GM19324 (cell line): ENCODE data around the gene CAPN11.
"Not testable (repeated sequence)": the region's sequence is repeated elsewhere in the genome, so short reads cannot be mapped to it uniquely, and the experiment has no call there.

Experiments
- ATAC-seq: cut with Tn5 transposase; IDR thresholded peaks from one replicate; pipeline ENCODE4 v1.9.1; 2021; ENCODE audit warnings: mild to moderate bottlenecking, moderate library complexity; ENCODE audit not compliant: unreplicated experiment, low FRiP score

Gene CAPN11

GRCh38 chr6:44179072-44179536, 20.5 kb downstream of the CAPN11 start:
- ATAC-seq = no peak

- ATAC-seq = no peak
Observed at GRCh38 chr6:44179648-44180047, 21.0 kb downstream of the CAPN11 start.

- no peak for ATAC-seq
Observed at GRCh38 chr6:44180406-44180805, 21.8 kb downstream of the CAPN11 start.

GRCh38 chr6:44180886-44181285, 22.3 kb downstream of the CAPN11 start:
- no peak for ATAC-seq

- ATAC-seq = not testable (repeated sequence)
Observed at GRCh38 chr6:44181784-44182183, 23.2 kb downstream of the CAPN11 start.

GRCh38 chr6:44182911-44183390, 24.3 kb downstream of the CAPN11 start:
- ATAC-seq = no peak

GRCh38 chr6:44183783-44184182, 25.2 kb downstream of the CAPN11 start:
- ATAC-seq = no peak

GRCh38 chr6:44185356-44185755, 26.7 kb downstream of the CAPN11 start:
- not testable (repeated sequence) for ATAC-seq

- ATAC-seq = no peak
Observed at GRCh38 chr6:44185953-44186634, 27.5 kb downstream of the CAPN11 start.

GRCh38 chr6:44186635-44187025, 28.0 kb downstream of the CAPN11 start:
- no peak for ATAC-seq

- ATAC-seq = no peak
Observed at GRCh38 chr6:44188819-44189218, 30.2 kb downstream of the CAPN11 start.

- ATAC-seq = no peak
Observed at GRCh38 chr6:44189257-44189656, 30.6 kb downstream of the CAPN11 start.

GRCh38 chr6:44190715-44191114, 32.1 kb downstream of the CAPN11 start:
- ATAC-seq = no peak

- no peak for ATAC-seq
Observed at GRCh38 chr6:44192428-44193041, 33.9 kb downstream of the CAPN11 start.

- ATAC-seq = no peak
Observed at GRCh38 chr6:44193307-44193910, 34.8 kb downstream of the CAPN11 start.

GRCh38 chr6:44194326-44194725, 35.7 kb downstream of the CAPN11 start:
- no peak for ATAC-seq

- ATAC-seq = not testable (repeated sequence)
Observed at GRCh38 chr6:44196351-44196750, 37.7 kb downstream of the CAPN11 start.

GRCh38 chr6:44198684-44199083, 40.1 kb downstream of the CAPN11 start:
- ATAC-seq = no peak

- no peak for ATAC-seq
Observed at GRCh38 chr6:44199883-44200282, 41.3 kb downstream of the CAPN11 start.

GRCh38 chr6:44201200-44201599, 42.6 kb downstream of the CAPN11 start:
- no peak for ATAC-seq

- no peak for ATAC-seq
Observed at GRCh38 chr6:44201638-44202303, 43.2 kb downstream of the CAPN11 start.
